ENCODE measurements around the gene CCSER2.
A peak's percentile ranks its signal among the peaks of the same experiment; 100 is the strongest.
"Not testable (repeated sequence)": the region's sequence is repeated elsewhere in the genome, so short reads cannot be mapped to it uniquely, and the experiment has no call there.

The CCSER2 gene

GRCh38 chr10:84525807-84526182 lies 197.4 kb downstream of the CCSER2 start:
- not testable (repeated sequence) for DNase-seq

- DNase-seq, result not testable (repeated sequence)
These were observed 199.0 kb downstream of the CCSER2 start for GRCh38 chr10:84527386-84527785.

DNA sequence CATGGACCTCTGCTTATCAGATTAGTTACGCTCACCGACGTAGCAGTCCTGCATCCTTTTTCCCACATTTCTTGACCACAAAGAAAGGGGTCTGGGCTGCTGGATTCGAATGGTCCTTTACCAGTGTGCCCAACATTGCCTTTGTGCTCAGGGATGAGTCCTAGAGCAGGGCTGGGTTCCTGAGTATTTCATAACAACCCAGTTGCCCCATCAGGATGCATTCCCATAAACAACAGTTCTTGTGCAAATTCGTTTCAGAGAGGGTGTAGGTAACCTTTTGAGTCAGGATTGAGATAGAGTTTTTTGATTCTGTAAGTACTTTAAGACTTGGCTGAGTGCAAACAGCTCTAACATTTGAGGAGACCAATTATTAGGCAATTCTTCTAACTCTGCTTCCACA lies 200.1 kb downstream of the CCSER2 start:
- DNase-seq, result not testable (repeated sequence)

- DNase-seq, result no peak
These were observed 202.4 kb downstream of the CCSER2 start for GRCh38 chr10:84530724-84531325.

GRCh38 chr10:84531396-84531795 lies 203.0 kb downstream of the CCSER2 start:
- no peak for DNase-seq

- no peak for DNase-seq
These were observed 205.8 kb downstream of the CCSER2 start for GRCh38 chr10:84534168-84534567.

GRCh38 chr10:84537447-84537931 lies 209.1 kb downstream of the CCSER2 start:
- peak; percentile 55 for DNase-seq

DNA sequence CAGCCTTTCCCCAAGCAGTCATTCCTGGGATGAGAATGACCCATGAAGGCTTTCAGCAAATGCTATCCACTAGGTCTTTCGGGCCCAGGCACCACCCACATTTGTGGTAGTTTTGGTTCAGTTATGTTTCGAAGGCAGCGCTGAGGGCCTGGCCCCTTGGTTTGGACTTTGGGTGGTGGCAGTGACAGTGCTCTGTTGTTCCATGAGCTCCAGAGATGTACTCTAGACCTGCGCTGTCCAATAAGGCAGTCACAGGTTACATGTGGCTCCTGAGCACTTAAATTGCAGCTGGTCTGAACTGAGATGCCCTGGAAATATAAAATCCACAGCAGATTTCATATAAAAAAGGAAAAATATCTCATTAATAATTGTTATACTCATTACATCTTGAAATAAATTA lies 209.6 kb downstream of the CCSER2 start:
- no peak for DNase-seq

GRCh38 chr10:84539216-84539615 lies 210.8 kb downstream of the CCSER2 start:
- DNase-seq, result no peak

DNA sequence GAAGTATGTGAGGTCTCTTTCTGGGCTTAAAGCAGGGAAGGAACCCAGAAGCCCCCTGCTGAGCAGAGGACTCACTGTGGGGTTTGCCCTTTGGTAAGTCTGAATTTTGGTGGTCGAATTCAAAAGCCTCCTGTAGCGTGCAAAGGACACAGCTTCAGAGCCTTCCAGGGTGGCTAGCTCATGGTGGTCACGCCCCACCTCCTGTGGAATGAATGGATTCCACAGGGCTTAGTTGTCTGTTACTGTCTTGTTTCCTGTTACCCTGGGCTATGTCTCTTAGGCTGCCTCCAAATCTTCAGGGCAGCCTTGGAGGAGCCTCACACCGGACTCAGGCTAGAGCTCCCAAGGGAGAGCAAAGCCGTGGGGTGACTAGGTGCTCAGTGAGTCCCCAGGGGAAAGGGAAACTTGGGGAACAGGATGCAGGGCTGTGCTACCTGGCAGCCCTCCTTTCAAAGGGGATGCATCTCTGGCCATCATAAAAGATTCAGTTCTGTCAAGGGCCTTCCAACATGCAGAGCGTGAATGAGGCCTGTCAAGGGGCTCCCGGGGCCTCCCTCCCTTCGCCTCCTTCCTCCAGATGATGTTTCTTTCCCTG lies 211.7 kb downstream of the CCSER2 start:
- no peak for DNase-seq

GRCh38 chr10:84540617-84541288 lies 212.4 kb downstream of the CCSER2 start:
- peak; percentile 11 for DNase-seq

DNA sequence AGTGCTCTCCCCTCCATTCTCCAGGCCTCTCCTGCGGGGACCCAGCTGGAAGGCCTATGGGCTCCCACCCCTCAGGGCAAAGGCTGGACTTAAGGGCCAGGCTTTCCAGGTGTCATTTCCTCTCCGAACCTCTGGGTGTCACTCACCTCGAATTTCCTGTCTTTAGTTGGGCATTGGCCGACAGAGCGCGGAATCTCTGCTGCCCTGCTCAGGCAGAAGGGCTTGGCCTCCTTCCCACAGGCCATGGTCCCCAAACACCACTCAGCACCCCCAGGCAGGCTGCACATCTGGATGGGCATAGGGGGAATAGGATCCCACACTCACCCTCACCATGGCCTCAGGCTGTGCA lies 212.9 kb downstream of the CCSER2 start:
- no peak for DNase-seq

DNA sequence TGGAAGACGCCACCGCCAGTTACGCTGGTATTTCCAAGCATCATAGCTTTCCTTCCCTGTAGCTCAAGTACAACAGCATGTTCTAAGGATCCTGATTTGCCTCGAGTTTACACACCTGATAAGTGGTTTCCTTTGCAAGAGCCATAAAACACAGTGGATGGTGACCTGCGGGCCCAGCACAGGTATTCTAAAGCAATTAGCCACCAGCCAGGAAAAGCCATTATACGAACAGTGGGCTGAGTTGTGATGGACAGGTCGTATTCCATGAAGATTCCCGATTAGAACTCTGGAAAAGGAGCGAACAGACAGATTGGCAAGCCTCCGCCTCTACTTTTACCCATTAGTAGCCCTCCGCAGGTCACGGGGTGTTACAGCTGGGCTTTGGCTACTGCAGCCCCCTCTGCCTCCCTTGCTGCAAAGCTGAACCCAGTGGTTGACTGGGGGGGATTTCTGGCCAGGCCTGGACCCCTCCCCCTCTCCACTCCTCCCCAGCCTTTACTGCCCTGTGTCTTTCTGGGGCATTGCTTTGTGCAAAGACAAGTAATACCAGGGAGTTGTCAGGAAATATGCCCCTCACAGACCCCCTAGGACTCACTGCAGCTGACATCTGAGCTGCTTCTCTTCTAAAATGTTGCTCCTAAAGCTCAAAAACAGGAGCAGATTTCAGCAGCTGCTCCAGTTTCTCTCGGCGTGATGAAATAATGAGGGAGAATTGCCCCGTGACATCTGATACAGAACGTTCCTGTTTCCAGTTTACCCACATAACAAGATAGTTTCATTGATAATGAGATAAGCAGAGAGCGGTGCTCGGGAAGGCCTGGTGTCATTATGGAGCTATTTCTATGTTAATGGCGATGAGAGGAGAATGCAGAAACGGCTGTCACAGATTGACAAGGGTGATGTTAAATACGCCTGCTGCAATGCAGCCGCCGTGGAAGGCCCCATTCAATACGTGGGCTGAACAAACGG lies 214.4 kb downstream of the CCSER2 start:
- DNase-seq, result peak; percentile 59

- DNase-seq, result no peak
These were observed 215.6 kb downstream of the CCSER2 start for GRCh38 chr10:84543948-84544347.

GRCh38 chr10:84545651-84546050 lies 217.3 kb downstream of the CCSER2 start:
- DNase-seq, result no peak

DNA sequence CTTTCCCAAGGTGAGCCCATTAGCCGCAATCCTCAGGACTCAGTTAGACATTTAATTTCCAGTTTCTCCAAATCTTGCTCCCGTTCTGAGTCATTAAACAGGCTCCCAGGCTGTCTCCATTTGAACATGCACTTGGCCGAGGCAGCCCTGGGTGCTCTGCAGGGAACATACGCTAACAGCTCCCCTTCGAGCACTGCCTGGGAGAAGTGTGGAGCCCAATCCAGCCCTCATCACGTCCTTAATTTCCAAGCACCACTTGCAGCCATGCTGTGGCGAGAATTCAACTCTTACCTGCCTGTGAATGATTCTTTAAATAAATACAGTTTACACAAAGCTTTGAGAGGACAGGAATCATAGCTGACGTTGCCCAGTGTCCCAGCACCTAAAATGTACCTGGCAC lies 218.2 kb downstream of the CCSER2 start:
- DNase-seq, result no peak

- DNase-seq, result peak; percentile 45
These were observed 219.2 kb downstream of the CCSER2 start for GRCh38 chr10:84547616-84548015.

GRCh38 chr10:84548869-84549268 lies 220.5 kb downstream of the CCSER2 start:
- DNase-seq, result no peak

GRCh38 chr10:84549368-84550165 lies 221.2 kb downstream of the CCSER2 start:
- no peak for DNase-seq

GRCh38 chr10:84550756-84551436 lies 222.5 kb downstream of the CCSER2 start:
- no peak for DNase-seq

DNA sequence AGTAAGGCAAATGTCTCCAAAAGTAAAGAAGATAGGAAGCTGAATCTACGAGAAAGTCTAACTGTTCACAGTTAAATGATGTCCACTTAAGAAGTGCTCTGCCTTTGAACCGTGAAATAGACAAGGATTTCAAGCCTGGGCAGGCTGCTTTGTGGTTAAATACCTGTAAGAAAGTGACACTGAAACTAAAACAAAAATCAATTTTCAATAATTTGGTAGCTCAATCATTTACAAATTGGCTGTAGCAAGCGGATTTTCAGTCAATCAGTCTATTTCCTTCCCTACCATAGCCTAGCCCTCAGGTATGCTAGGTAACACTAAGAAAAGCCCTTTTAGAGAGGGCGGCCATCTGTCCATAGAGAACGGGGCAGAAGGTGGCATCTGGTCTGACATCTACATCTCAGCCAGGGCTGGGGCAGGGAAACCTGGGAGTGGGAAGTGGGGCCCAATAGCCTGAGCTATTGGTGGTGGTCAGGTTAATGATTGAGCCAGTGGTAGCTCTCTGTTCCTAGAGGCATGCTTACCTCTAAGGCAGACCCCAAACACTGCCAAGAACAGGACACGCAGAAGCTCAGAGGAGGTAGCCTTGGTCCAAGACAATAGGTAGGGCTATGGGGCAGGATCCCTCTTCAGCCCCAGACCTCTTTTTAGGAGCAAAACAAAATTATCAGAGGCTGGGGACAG lies 223.2 kb downstream of the CCSER2 start:
- no peak for DNase-seq

Measured in NCI-H1092 treated with DMSO at 0.1 percent for 48 hours (cell line).